Mesothelial cell of epicardium (in vitro differentiated cells): ENCODE results near the gene TMTC2. TPM values are rescaled to one million over a fixed set of nuclear protein-coding genes. Genes with fewer than 3 reads are reported as not detected.

ENCODE experiments used
- DNase-seq, 2 experiments: peaks; one replicate each; pipeline ENCODE4 v3.0.0; 2021; ENCODE audit warnings: low spot score in 2 of 2; ENCODE audit not compliant: unreplicated experiment in 2 of 2
- H3K27ac Mint-ChIP-seq: 2 replicates; pipeline ENCODE4 v1.8.0; 2021; ENCODE audit warnings: mixed read lengths
- H3K27me3 Mint-ChIP-seq: 2 replicates; pipeline ENCODE4 v1.8.0; 2021; ENCODE audit warnings: low read depth, mixed read lengths
- H3K36me3 Mint-ChIP-seq: 2 replicates; pipeline ENCODE4 v1.8.0; 2021; ENCODE audit warnings: mixed read lengths
- H3K4me1 Mint-ChIP-seq: 2 replicates; pipeline ENCODE4 v1.8.0; 2021; ENCODE audit warnings: mixed read lengths
- H3K4me3 Mint-ChIP-seq: 2 replicates; pipeline ENCODE4 v1.8.0; 2021; ENCODE audit warnings: mild to moderate bottlenecking, moderate library complexity, mixed read lengths
- H3K9me3 Mint-ChIP-seq: 2 replicates; pipeline ENCODE4 v1.8.0; 2021; ENCODE audit warnings: mixed read lengths
- total RNA-seq: library from RNA; stranded (reverse); gene quantifications from 3 replicates; pipeline ENCODE4 v1.2.1, GENCODE V29; 2021
- TF ChIP-seq, protein P1 (sequence below): fragments of 200-600 bp; sonication (generic); IDR thresholded peaks from one replicate; pipeline ENCODE4 v1.5.0; 2021; ENCODE audit warnings: antibody characterized with exemption; ENCODE audit not compliant: unreplicated experiment

The TMTC2 gene
- total RNA-seq, 1 donor from 2014 or later, result 38.3 TPM

DNA sequence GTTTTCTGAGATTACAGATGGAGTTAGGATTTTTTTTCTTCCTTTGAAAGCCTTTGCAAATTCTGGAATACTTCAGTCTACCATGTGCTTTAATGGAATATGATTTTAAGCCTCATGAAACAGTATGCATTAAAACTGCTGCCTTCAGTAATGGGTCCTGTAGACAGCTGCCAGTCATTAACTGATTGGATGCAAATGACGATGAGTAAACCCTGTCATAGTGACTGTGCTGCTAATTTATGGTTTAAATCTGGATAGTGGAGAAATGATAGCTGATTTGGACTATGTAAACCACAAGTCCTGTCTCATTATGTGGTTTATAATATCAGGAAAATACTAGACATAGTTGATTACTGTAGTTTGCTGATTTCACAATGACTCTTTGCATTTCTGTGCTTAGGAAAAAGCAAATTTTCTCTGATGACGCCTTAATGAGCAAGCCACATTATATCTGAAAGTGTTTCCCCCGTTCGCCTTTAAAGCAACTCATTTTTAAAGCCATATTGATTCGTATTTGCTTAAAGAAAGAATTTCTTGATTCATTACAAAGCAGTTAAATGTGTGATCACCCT is 217.6 kb downstream of the TMTC2 start:
- no peaks in the 10 kb centered on the region for H3K4me1 Mint-ChIP-seq
- H3K4me3 Mint-ChIP-seq, result no peak overlapping the region
- DNase-seq, result no peak
- no peaks in the 10 kb centered on the region for H3K9me3 Mint-ChIP-seq
- no peaks in the 10 kb centered on the region for H3K27me3 Mint-ChIP-seq
- H3K36me3 Mint-ChIP-seq, result no peaks in the 10 kb centered on the region
- TF ChIP-seq, protein P1, sequence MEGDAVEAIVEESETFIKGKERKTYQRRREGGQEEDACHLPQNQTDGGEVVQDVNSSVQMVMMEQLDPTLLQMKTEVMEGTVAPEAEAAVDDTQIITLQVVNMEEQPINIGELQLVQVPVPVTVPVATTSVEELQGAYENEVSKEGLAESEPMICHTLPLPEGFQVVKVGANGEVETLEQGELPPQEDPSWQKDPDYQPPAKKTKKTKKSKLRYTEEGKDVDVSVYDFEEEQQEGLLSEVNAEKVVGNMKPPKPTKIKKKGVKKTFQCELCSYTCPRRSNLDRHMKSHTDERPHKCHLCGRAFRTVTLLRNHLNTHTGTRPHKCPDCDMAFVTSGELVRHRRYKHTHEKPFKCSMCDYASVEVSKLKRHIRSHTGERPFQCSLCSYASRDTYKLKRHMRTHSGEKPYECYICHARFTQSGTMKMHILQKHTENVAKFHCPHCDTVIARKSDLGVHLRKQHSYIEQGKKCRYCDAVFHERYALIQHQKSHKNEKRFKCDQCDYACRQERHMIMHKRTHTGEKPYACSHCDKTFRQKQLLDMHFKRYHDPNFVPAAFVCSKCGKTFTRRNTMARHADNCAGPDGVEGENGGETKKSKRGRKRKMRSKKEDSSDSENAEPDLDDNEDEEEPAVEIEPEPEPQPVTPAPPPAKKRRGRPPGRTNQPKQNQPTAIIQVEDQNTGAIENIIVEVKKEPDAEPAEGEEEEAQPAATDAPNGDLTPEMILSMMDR, result no peak
- no peak overlapping the region for H3K27ac Mint-ChIP-seq

DNA sequence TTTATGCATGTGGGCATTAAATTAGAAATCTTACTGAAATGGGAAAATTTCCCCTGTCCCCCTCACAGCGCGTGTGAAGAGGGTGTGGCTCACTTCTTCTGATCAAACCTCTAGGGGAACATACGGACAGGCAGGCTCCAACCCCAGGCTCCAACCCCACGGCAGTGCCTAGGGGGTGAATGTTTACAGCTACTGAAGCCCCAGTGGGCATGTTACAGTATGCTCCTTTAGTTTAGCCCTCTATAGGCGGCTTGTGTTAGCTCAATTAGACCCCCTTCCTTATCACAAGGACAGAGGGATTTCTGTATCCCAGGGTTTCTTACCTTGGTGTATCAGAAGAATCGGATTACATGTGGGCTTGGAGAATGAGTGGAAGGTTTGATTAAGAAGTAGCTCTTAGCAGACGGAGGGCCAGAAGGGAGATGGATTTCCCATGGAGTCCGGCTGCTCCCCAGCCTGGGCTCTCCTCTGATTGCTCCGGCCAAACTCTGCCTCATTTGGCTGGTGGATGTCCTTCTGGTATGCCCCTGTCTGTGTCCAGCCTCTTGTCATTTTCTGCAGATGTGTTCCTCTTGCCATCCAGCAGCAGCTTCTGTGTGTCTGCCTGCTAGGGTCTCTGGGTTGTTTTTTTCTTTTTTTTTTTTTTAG is 223.7 kb downstream of the TMTC2 start:
- Mint-ChIP-seq H3K27me3 (no peaks in the 10 kb centered on the region), H3K9me3 (no peaks in the 10 kb centered on the region), H3K4me1 (peaks cover 6% of the 10 kb centered on the region), H3K36me3 (no peaks in the 10 kb centered on the region), H3K4me3 (no peak overlapping the region), H3K27ac (no peak overlapping the region)
- no peak for DNase-seq
- TF ChIP-seq, protein P1, result no peak

DNA sequence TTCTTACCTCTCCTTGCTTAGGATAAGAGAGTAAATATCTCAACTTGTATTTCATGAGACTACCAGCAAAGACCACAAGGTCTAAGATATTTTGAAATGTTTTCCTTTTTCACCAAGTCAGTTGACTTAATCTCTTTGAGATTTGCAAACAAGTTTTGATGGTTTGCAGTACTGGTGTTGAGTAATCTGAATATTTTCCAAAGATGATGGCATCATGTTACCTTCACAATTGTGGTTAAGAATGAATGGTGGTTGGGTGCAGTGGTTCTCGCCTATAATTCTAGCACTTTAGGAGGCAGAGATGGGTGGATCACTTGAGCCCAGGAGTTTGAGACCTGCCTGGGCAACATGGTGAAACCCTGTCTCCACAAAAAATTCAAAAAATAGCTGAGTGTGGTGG is 225.7 kb downstream of the TMTC2 start:
- TF ChIP-seq, protein P1, result no peak
- no peak for DNase-seq
- Mint-ChIP-seq H3K9me3 (peaks cover 3% of the 10 kb centered on the region), H3K27me3 (no peaks in the 10 kb centered on the region), H3K4me3 (no peak overlapping the region), H3K36me3 (peaks cover 1% of the 10 kb centered on the region), H3K4me1 (peaks cover 6% of the 10 kb centered on the region), H3K27ac (no peak overlapping the region)

DNA sequence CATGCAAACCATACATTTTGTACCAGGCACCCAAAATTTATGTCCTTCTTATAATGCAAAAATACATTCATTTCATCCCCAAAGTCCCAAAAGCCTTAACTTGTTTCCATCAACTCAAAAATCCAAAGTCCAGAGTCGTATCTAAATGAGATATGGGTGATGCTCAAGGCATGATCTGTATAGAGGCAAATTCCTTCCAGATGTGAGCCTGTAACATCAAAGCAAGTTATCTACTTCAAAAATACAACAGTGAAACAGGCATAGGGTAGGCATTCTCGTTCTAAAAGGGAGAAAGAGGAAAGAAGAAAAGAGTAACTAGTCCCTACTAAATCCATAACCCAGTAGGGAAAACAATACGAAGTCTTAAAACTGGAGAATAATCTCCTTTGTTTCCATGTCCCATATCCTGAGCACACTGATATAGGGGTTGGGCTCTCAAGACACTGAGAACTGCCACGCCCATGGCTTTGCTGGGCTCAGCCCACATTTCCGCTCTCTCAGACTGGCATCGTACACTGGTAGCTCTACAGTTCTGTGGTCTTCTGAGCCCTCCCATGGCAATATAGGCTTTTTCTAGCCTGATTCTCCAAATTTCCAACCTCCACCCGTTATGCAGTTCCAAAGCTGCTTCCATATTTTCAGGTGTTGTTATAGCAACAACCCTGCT is 232.8 kb downstream of the TMTC2 start:
- Mint-ChIP-seq H3K27ac (peak overlapping the region; percentile 22), H3K9me3 (peaks cover 7% of the 10 kb centered on the region), H3K4me1 (peaks cover 7% of the 10 kb centered on the region), H3K27me3 (no peaks in the 10 kb centered on the region), H3K36me3 (peaks cover 5% of the 10 kb centered on the region), H3K4me3 (no peak overlapping the region)
- TF ChIP-seq, protein P1, result no peak
- DNase-seq, result no peak

DNA sequence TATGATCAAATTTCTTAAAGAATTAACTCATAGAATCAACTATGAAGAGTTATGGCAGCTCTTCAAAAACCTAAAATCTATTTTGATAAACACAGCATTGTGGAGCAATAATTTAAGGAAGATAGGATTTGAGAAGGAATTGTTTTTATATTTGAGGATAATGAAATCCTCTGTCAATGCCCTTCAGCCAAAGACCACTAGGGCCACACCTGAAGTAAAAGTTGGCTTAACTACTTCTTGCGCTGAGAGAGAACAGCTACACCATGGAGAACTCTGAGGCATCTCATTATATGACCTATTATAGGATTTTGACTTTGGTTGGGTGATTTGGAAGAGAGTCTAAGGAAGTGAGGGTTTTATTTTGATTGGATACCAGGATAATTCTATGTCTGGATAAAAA is 237.2 kb downstream of the TMTC2 start:
- H3K9me3 Mint-ChIP-seq, result no peaks in the 10 kb centered on the region
- H3K36me3 Mint-ChIP-seq, result no peaks in the 10 kb centered on the region
- DNase-seq, result no peak
- H3K4me3 Mint-ChIP-seq, result no peak overlapping the region
- TF ChIP-seq, protein P1, result no peak
- H3K27ac Mint-ChIP-seq, result no peak overlapping the region
- H3K4me1 Mint-ChIP-seq, result peaks cover 7% of the 10 kb centered on the region
- H3K27me3 Mint-ChIP-seq, result no peaks in the 10 kb centered on the region
